Measurements from ENCODE around the gene SLC25A47.

SLC25A47 gene

GRCh38 chr14:100332071-100332639 lies 9.0 kb downstream of the SLC25A47 start:
- H3K36me3 Mint-ChIP-seq (ENCODE audit: low read depth), result peaks cover 16% of the 10 kb centered on the region
- no peak for TF ChIP-seq CTCF (IDR thresholded peaks at IDR 0.05; ENCODE audit: unreplicated experiment in 3 of 3)
- no peaks in the 10 kb centered on the region for H3K9me3 Mint-ChIP-seq
- no peak overlapping the region for H3K27ac Mint-ChIP-seq
- peaks cover 5% of the 10 kb centered on the region for H3K4me1 Mint-ChIP-seq
- H3K27me3 Mint-ChIP-seq (ENCODE audit: low read depth), result no peaks in the 10 kb centered on the region
- no peak overlapping the region for H3K4me3 Mint-ChIP-seq

GRCh38 chr14:100332797-100333196 lies 9.7 kb downstream of the SLC25A47 start:
- Mint-ChIP-seq H3K4me3 (no peak overlapping the region), H3K9me3 (no peaks in the 10 kb centered on the region), H3K27ac (no peak overlapping the region), H3K4me1 (peaks cover 5% of the 10 kb centered on the region), H3K27me3 (ENCODE audit: low read depth) (no peaks in the 10 kb centered on the region), H3K36me3 (ENCODE audit: low read depth) (peaks cover 21% of the 10 kb centered on the region)
- TF ChIP-seq CTCF (IDR thresholded peaks at IDR 0.05; ENCODE audit: unreplicated experiment in 3 of 3), result no peak

- no peaks in the 10 kb centered on the region for H3K9me3 Mint-ChIP-seq
- TF ChIP-seq CTCF (IDR thresholded peaks at IDR 0.05; ENCODE audit: unreplicated experiment in 3 of 3), result no peak
- no peaks in the 10 kb centered on the region for H3K27me3 Mint-ChIP-seq (ENCODE audit: low read depth)
- H3K36me3 Mint-ChIP-seq (ENCODE audit: low read depth), result peaks cover 23% of the 10 kb centered on the region
- peaks cover 5% of the 10 kb centered on the region for H3K4me1 Mint-ChIP-seq
- no peak overlapping the region for H3K4me3 Mint-ChIP-seq
- H3K27ac Mint-ChIP-seq, result no peak overlapping the region
Observed at GRCh38 chr14:100333311-100333710, 10.2 kb downstream of the SLC25A47 start.

GRCh38 chr14:100333827-100334226 lies 10.7 kb downstream of the SLC25A47 start:
- peaks cover 5% of the 10 kb centered on the region for H3K4me1 Mint-ChIP-seq
- no peak for TF ChIP-seq CTCF (IDR thresholded peaks at IDR 0.05; ENCODE audit: unreplicated experiment in 3 of 3)
- H3K27me3 Mint-ChIP-seq (ENCODE audit: low read depth), result no peaks in the 10 kb centered on the region
- H3K9me3 Mint-ChIP-seq, result no peaks in the 10 kb centered on the region
- H3K36me3 Mint-ChIP-seq (ENCODE audit: low read depth), result peaks cover 23% of the 10 kb centered on the region
- H3K4me3 Mint-ChIP-seq, result no peak overlapping the region
- H3K27ac Mint-ChIP-seq, result no peak overlapping the region

GRCh38 chr14:100334904-100335303 lies 11.8 kb downstream of the SLC25A47 start:
- Mint-ChIP-seq H3K4me3 (no peak overlapping the region), H3K36me3 (ENCODE audit: low read depth) (peaks cover 28% of the 10 kb centered on the region), H3K27me3 (ENCODE audit: low read depth) (no peaks in the 10 kb centered on the region), H3K9me3 (no peaks in the 10 kb centered on the region), H3K27ac (no peak overlapping the region), H3K4me1 (peaks cover 5% of the 10 kb centered on the region)
- TF ChIP-seq CTCF (IDR thresholded peaks at IDR 0.05; ENCODE audit: unreplicated experiment in 3 of 3), result no peak
